Bronchial epithelial cell (primary cell): ENCODE results near the gene OR2T27. TPM values are rescaled to one million over a fixed set of nuclear protein-coding genes. Genes with fewer than 3 reads are reported as not detected.
"Not testable (repeated sequence)": the region's sequence is repeated elsewhere in the genome, so short reads cannot be mapped to it uniquely, and the experiment has no call there.

Experiments
- DNase-seq: peaks from one replicate; pipeline ENCODE4 v3.0.0-alpha.2; 2010; ENCODE audit warnings: low read depth
- FAIRE-seq: peaks from 2 replicates; lab custom pipeline; 2011; peaks lifted over from hg19 to GRCh38; lab: Jason Lieb, UNC
- H3K27me3 ChIP-seq: 2 replicates; pipeline ENCODE4 v1.5.1; 2011; ENCODE audit warnings: low read length; ENCODE audit not compliant: control insufficient read depth, insufficient read depth
- H3K36me3 ChIP-seq: 2 replicates; pipeline ENCODE4 v1.5.1; 2011; ENCODE audit warnings: low read length; ENCODE audit not compliant: control insufficient read depth, insufficient read depth
- H3K4me3 ChIP-seq: 2 replicates; pipeline ENCODE4 v1.5.1; 2011; ENCODE audit warnings: mild to moderate bottlenecking, low read depth, low read length, control low read depth
- total RNA-seq: library from RNA; depleted of rRNA; stranded (reverse); fragments of >200 nt; gene quantifications from 2 replicates; pipeline ENCODE4 v1.2.1, GENCODE V29; 2014
- TF ChIP-seq, protein P1 (sequence below): IDR thresholded peaks from 2 replicates; pipeline ENCODE4 v1.5.1; 2011; ENCODE audit warnings: mild to moderate bottlenecking, moderate library complexity, low read length, control low read depth, inconsistent platforms; ENCODE audit not compliant: insufficient read depth, severe bottlenecking

The OR2T27 gene
- total RNA-seq, 1 donor from 2014 or later: not detected

GRCh38 chr1:248639652-248640051 lies 15.7 kb downstream of the OR2T27 start:
- H3K27me3 ChIP-seq, H3K36me3 ChIP-seq, FAIRE-seq, H3K4me3 ChIP-seq, DNase-seq: not testable (repeated sequence)

DNA sequence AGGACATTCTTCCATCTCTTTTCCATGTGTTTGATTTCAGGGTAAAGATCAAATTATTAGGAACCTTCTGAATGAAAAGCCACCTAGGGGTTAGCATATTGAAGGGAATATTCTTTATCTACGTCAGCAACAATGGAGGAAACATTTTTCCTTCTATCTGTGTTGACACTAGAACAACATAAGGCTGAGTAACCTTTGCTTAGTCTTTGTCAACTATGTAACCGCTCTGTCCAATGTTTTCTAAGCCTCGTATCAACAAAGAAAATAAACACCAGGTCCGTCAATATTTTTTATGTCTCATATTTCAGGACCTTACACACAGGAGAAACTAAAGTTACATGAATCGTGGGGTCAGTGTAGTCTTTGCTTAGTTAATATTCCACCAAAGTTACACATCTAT lies 18.7 kb downstream of the OR2T27 start:
- not testable (repeated sequence) for DNase-seq, H3K36me3 ChIP-seq, FAIRE-seq, H3K4me3 ChIP-seq, H3K27me3 ChIP-seq

GRCh38 chr1:248634991-248635390 lies 20.3 kb downstream of the OR2T27 start, which contains the start of gene OR2T11:
TSS of gene OR2T11 (minus strand) at chr1:248635091. CDS start at chr1:248627128, 7,963 bp downstream.
- not testable (repeated sequence) for DNase-seq, H3K36me3 ChIP-seq, H3K4me3 ChIP-seq, FAIRE-seq, H3K27me3 ChIP-seq

DNA sequence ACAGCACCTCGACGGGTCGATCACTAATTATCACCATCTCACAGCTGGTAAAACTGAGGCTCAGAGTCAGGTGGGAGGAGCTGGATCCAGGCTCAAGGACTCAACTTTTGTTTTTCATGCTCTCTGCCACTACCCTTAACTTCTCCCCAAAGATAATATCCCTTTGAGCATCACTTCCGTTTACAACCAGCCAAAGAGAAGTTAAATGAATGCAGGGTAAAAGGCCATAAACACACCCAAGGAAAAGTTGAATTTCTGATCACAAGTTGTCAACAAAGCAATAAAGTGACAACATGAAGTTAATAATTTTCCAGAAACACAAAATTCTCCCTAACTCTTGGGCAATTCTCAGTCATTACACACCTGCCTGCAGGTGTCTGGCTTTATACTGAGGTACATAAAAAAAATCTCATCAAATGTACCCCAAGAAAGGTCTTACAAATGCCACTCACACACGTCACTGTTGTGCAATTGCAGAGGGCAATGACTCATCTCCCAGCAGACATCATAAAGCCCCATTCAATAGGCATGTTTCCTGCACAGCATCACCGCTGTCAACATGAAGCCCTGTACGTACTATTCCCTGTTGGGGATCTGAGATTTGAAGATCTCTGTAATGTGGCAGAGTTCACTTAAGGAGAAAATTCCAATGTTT lies 23.8 kb downstream of the OR2T27 start:
- FAIRE-seq (no peak), DNase-seq (peak; percentile 26)
- Histone ChIP-seq H3K36me3 (no peaks in the 10 kb centered on the region), H3K27me3 (no peaks in the 10 kb centered on the region), H3K4me3 (no peak overlapping the region)
- TF ChIP-seq, protein P1, sequence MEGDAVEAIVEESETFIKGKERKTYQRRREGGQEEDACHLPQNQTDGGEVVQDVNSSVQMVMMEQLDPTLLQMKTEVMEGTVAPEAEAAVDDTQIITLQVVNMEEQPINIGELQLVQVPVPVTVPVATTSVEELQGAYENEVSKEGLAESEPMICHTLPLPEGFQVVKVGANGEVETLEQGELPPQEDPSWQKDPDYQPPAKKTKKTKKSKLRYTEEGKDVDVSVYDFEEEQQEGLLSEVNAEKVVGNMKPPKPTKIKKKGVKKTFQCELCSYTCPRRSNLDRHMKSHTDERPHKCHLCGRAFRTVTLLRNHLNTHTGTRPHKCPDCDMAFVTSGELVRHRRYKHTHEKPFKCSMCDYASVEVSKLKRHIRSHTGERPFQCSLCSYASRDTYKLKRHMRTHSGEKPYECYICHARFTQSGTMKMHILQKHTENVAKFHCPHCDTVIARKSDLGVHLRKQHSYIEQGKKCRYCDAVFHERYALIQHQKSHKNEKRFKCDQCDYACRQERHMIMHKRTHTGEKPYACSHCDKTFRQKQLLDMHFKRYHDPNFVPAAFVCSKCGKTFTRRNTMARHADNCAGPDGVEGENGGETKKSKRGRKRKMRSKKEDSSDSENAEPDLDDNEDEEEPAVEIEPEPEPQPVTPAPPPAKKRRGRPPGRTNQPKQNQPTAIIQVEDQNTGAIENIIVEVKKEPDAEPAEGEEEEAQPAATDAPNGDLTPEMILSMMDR: no peak

DNA sequence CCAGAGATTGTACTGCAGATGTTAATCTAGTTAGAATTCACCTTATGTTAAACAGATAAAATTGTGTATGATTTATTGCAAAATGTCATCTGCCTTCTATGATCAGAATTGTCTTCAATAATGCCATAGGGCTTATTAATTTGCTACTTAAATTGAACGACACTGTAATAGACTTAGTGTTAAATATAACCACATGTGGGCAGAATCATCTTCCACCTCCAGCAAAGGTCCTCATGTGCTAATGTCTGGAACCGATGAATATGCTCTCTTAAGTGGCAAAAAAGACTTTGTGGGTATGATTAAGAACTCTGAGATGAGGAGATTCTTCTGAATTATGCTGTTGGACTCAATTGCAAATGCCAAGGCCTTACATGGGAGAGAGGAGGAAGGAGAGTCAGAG lies 24.8 kb downstream of the OR2T27 start:
- no peaks in the 10 kb centered on the region for H3K36me3 ChIP-seq
- TF ChIP-seq, protein P1: no peak
- FAIRE-seq (no peak), DNase-seq (no peak)
- no peaks in the 10 kb centered on the region for H3K27me3 ChIP-seq
- H3K4me3 ChIP-seq: no peak overlapping the region

DNA sequence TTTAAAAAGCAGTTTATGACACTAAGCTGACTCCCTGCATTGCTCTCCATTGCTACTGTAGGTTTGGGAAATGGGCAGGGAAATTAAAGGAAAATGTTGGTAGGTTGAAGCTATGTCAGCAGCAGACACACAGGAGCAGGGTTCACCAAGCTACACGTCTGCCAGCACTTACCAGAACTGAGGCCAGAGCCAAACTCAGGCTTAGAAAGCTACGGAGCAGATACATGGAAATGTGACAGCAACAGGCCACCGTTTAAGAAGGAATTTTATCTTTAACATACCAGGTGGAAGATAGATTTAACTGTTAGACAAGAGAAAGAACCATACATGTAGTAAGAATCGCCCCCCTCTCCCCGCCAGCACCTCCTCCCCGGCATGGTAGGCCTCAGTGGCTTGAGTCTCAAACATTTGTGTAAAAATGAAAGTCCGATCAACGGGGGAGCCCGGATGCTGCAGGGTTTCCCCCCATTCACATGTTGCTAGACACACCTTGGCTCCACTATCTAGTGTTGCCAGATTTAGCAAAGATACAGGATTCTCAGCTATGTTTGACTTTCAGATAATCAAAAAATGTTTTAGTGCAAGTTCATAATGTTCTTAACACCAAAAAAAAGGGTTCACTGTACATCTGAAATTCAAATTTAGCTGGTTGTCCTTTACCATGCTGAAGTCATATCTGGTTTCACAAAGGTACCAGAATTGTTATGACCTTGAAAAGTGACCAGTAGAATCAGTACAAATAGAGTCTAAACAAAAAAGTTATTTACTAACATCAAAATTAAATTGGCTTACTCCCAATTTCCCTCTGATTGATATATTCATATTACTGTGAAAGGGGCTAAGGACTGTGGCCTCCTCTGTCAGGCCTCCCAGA lies 27.1 kb downstream of the OR2T27 start:
- H3K36me3 ChIP-seq: no peaks in the 10 kb centered on the region
- no peak for FAIRE-seq
- H3K4me3 ChIP-seq: no peak overlapping the region
- no peaks in the 10 kb centered on the region for H3K27me3 ChIP-seq
- DNase-seq: no peak
- TF ChIP-seq, protein P1: no peak

- H3K27me3 ChIP-seq: no peaks in the 10 kb centered on the region
- no peaks in the 10 kb centered on the region for H3K36me3 ChIP-seq
- TF ChIP-seq, protein P1: no peak
- no peak overlapping the region for H3K4me3 ChIP-seq
- DNase-seq (no peak), FAIRE-seq (no peak)
These were observed 29.4 kb downstream of the OR2T27 start for GRCh38 chr1:248625971-248626370.
